ENCODE results near the gene ABTB2. TPM values are rescaled to one million over a fixed set of nuclear protein-coding genes. Genes with fewer than 3 reads are reported as not detected.

Gene ABTB2
- total RNA-seq, 2 donors from 2014 or later: 0.55 to 0.81 TPM

- Mint-ChIP-seq H3K27ac (no peak overlapping the region), H3K27me3 (peaks cover 13% of the 10 kb centered on the region), H3K4me3 (no peak overlapping the region), H3K4me1 (peaks cover 4% of the 10 kb centered on the region), H3K36me3 (ENCODE audit: low read depth) (no peaks in the 10 kb centered on the region)
- H3K9me3 ChIP-seq (ENCODE audit: control insufficient read depth, low read length, poor library complexity, severe bottlenecking): no peaks in the 10 kb centered on the region
- no peak for ATAC-seq
- no peak for DNase-seq
These were observed 93.3 kb downstream of the ABTB2 start for GRCh38 chr11:34264303-34265110.

GRCh38 chr11:34263441-34264091 is 94.2 kb downstream of the ABTB2 start:
- ATAC-seq: no peak
- H3K27me3 Mint-ChIP-seq: peaks cover 21% of the 10 kb centered on the region
- no peak overlapping the region for H3K4me3 Mint-ChIP-seq
- H3K36me3 Mint-ChIP-seq (ENCODE audit: low read depth): no peaks in the 10 kb centered on the region
- H3K9me3 ChIP-seq (ENCODE audit: control insufficient read depth, low read length, poor library complexity, severe bottlenecking): no peaks in the 10 kb centered on the region
- DNase-seq: no peak
- no peak overlapping the region for H3K27ac Mint-ChIP-seq
- H3K4me1 Mint-ChIP-seq: peaks cover 4% of the 10 kb centered on the region

- no peak for DNase-seq
- Mint-ChIP-seq H3K4me1 (peaks cover 4% of the 10 kb centered on the region), H3K27me3 (peaks cover 26% of the 10 kb centered on the region), H3K27ac (no peak overlapping the region), H3K4me3 (no peak overlapping the region), H3K36me3 (ENCODE audit: low read depth) (no peaks in the 10 kb centered on the region)
- H3K9me3 ChIP-seq (ENCODE audit: control insufficient read depth, low read length, poor library complexity, severe bottlenecking): no peaks in the 10 kb centered on the region
- no peak for ATAC-seq
These were observed 95.2 kb downstream of the ABTB2 start for GRCh38 chr11:34262531-34263081.

- Mint-ChIP-seq H3K27me3 (peaks cover 29% of the 10 kb centered on the region), H3K36me3 (ENCODE audit: low read depth) (no peaks in the 10 kb centered on the region), H3K4me1 (peaks cover 6% of the 10 kb centered on the region), H3K27ac (no peak overlapping the region), H3K4me3 (no peak overlapping the region)
- H3K9me3 ChIP-seq (ENCODE audit: control insufficient read depth, low read length, poor library complexity, severe bottlenecking): no peaks in the 10 kb centered on the region
- ATAC-seq (no peak), DNase-seq (no peak)
These were observed 96.0 kb downstream of the ABTB2 start for GRCh38 chr11:34261820-34262219.

- H3K4me1 Mint-ChIP-seq: peaks cover 2% of the 10 kb centered on the region
- peaks cover 33% of the 10 kb centered on the region for H3K27me3 Mint-ChIP-seq
- no peak overlapping the region for H3K4me3 Mint-ChIP-seq
- DNase-seq: no peak
- H3K9me3 ChIP-seq (ENCODE audit: control insufficient read depth, low read length, poor library complexity, severe bottlenecking): no peaks in the 10 kb centered on the region
- ATAC-seq: no peak
- no peaks in the 10 kb centered on the region for H3K36me3 Mint-ChIP-seq (ENCODE audit: low read depth)
- no peak overlapping the region for H3K27ac Mint-ChIP-seq
These were observed 96.7 kb downstream of the ABTB2 start for GRCh38 chr11:34261095-34261494.

- Mint-ChIP-seq H3K27me3 (peaks cover 33% of the 10 kb centered on the region), H3K4me3 (no peak overlapping the region), H3K4me1 (peaks cover 3% of the 10 kb centered on the region), H3K36me3 (ENCODE audit: low read depth) (no peaks in the 10 kb centered on the region), H3K27ac (no peak overlapping the region)
- ATAC-seq (no peak), DNase-seq (no peak)
- H3K9me3 ChIP-seq (ENCODE audit: control insufficient read depth, low read length, poor library complexity, severe bottlenecking): no peaks in the 10 kb centered on the region
These were observed 97.7 kb downstream of the ABTB2 start for GRCh38 chr11:34260072-34260575.

GRCh38 chr11:34259087-34259486 is 98.7 kb downstream of the ABTB2 start:
- no peaks in the 10 kb centered on the region for H3K36me3 Mint-ChIP-seq (ENCODE audit: low read depth)
- no peak overlapping the region for H3K4me3 Mint-ChIP-seq

GRCh38 chr11:34256626-34257025 is 101.2 kb downstream of the ABTB2 start:
- Mint-ChIP-seq H3K27me3 (peaks cover 19% of the 10 kb centered on the region), H3K36me3 (ENCODE audit: low read depth) (no peaks in the 10 kb centered on the region), H3K4me1 (peaks cover 4% of the 10 kb centered on the region), H3K27ac (no peak overlapping the region), H3K4me3 (no peak overlapping the region)
- DNase-seq (no peak), ATAC-seq (no peak)
- H3K9me3 ChIP-seq (ENCODE audit: control insufficient read depth, low read length, poor library complexity, severe bottlenecking): no peaks in the 10 kb centered on the region

More at GRCh38 chr11:34259087-34259486, 98.7 kb downstream of the ABTB2 start:
- no peaks in the 10 kb centered on the region for H3K9me3 ChIP-seq (ENCODE audit: control insufficient read depth, low read length, poor library complexity, severe bottlenecking)
- peaks cover 4% of the 10 kb centered on the region for H3K4me1 Mint-ChIP-seq
- no peak for DNase-seq
- no peak for ATAC-seq
- no peak overlapping the region for H3K27ac Mint-ChIP-seq
- H3K27me3 Mint-ChIP-seq: peaks cover 27% of the 10 kb centered on the region

- DNase-seq: no peak
- H3K27ac Mint-ChIP-seq: no peak overlapping the region
- peaks cover 9% of the 10 kb centered on the region for H3K4me1 Mint-ChIP-seq
- H3K9me3 ChIP-seq (ENCODE audit: control insufficient read depth, low read length, poor library complexity, severe bottlenecking): no peaks in the 10 kb centered on the region
- no peaks in the 10 kb centered on the region for H3K36me3 Mint-ChIP-seq (ENCODE audit: low read depth)
- peaks cover 19% of the 10 kb centered on the region for H3K27me3 Mint-ChIP-seq
- H3K4me3 Mint-ChIP-seq: no peak overlapping the region
- no peak for ATAC-seq
These were observed 101.7 kb downstream of the ABTB2 start for GRCh38 chr11:34256150-34256549.

- Mint-ChIP-seq H3K4me3 (no peak overlapping the region), H3K27me3 (peaks cover 19% of the 10 kb centered on the region), H3K27ac (no peak overlapping the region)
These were observed 102.7 kb downstream of the ABTB2 start for GRCh38 chr11:34255101-34255500.

GRCh38 chr11:34254011-34254410 is 103.8 kb downstream of the ABTB2 start:
- Mint-ChIP-seq H3K4me1 (peaks cover 31% of the 10 kb centered on the region), H3K36me3 (ENCODE audit: low read depth) (no peaks in the 10 kb centered on the region), H3K4me3 (no peak overlapping the region), H3K27ac (no peak overlapping the region), H3K27me3 (peaks cover 15% of the 10 kb centered on the region)
- ATAC-seq: no peak
- no peak for DNase-seq
- no peaks in the 10 kb centered on the region for H3K9me3 ChIP-seq (ENCODE audit: control insufficient read depth, low read length, poor library complexity, severe bottlenecking)

More at GRCh38 chr11:34255101-34255500, 102.7 kb downstream of the ABTB2 start:
- H3K4me1 Mint-ChIP-seq: peaks cover 20% of the 10 kb centered on the region
- ATAC-seq (no peak), DNase-seq (no peak)
- no peaks in the 10 kb centered on the region for H3K9me3 ChIP-seq (ENCODE audit: control insufficient read depth, low read length, poor library complexity, severe bottlenecking)
- no peaks in the 10 kb centered on the region for H3K36me3 Mint-ChIP-seq (ENCODE audit: low read depth)

- H3K9me3 ChIP-seq (ENCODE audit: control insufficient read depth, low read length, poor library complexity, severe bottlenecking): no peaks in the 10 kb centered on the region
- DNase-seq (no peak), ATAC-seq (no peak)
- peaks cover 7% of the 10 kb centered on the region for H3K27me3 Mint-ChIP-seq
- no peaks in the 10 kb centered on the region for H3K36me3 Mint-ChIP-seq (ENCODE audit: low read depth)
- peaks cover 41% of the 10 kb centered on the region for H3K4me1 Mint-ChIP-seq
- H3K4me3 Mint-ChIP-seq: no peak overlapping the region
- peak overlapping the region; percentile 82 for H3K27ac Mint-ChIP-seq
These were observed 105.2 kb downstream of the ABTB2 start for GRCh38 chr11:34252651-34253050.

- Mint-ChIP-seq H3K27me3 (peaks cover 6% of the 10 kb centered on the region), H3K4me3 (peak overlapping the region; percentile 36), H3K4me1 (peaks cover 44% of the 10 kb centered on the region), H3K36me3 (ENCODE audit: low read depth) (no peaks in the 10 kb centered on the region), H3K27ac (peak overlapping the region; percentile 82)
- H3K9me3 ChIP-seq (ENCODE audit: control insufficient read depth, low read length, poor library complexity, severe bottlenecking): no peaks in the 10 kb centered on the region
- ATAC-seq (no peak), DNase-seq (no peak)
These were observed 105.8 kb downstream of the ABTB2 start for GRCh38 chr11:34252015-34252414.
